ENCODE data around the gene TRIM45. TPM values are rescaled to one million over a fixed set of nuclear protein-coding genes. Genes with fewer than 3 reads are reported as not detected.
A peak's percentile ranks its signal among the peaks of the same experiment; 100 is the strongest.

TRIM45 gene
- total RNA-seq, 1 donor from 2014 or later, result 2.5 TPM

DNA sequence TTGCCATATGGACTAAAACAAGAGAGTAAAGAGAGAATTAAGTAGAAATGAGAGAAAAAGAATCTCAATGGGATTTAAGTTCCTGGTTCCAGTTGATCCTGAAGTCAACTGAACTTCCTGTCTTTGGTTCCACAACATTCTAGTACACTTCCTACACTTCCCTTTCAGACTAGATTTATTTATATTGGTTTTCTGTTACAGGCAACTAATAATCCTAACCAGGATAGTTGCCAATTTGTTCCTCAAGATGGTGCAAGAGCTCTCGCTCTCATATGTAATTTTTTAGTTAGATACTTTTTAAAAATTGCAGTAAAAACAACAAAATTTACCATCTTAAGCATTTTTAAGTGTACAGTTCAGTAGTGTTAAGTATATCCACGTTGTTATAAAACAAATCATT, 28.8 kb upstream of the TRIM45 start:
- Histone ChIP-seq H2AFZ (ENCODE audit: low read depth, low read length) (no peak overlapping the region), H3K36me3 (ENCODE audit: insufficient read depth, low read length) (no peaks in the 10 kb centered on the region), H3K4me1 (ENCODE audit: insufficient read depth, low read length) (peaks cover 16% of the 10 kb centered on the region), H3K27ac (ENCODE audit: low read depth, low read length) (no peak overlapping the region), H3K9ac (ENCODE audit: low read length) (no peak overlapping the region), H3K27me3 (ENCODE audit: insufficient read depth, low read length) (no peaks in the 10 kb centered on the region), H3K79me2 (ENCODE audit: insufficient read depth, low read length) (no peaks in the 10 kb centered on the region), H4K20me1 (ENCODE audit: insufficient read depth, low read length) (no peaks in the 10 kb centered on the region), H3K4me2 (ENCODE audit: low read length) (no peak overlapping the region), H3K9me3 (ENCODE audit: insufficient read depth, low read depth, low read length) (no peaks in the 10 kb centered on the region), H3K4me3 (ENCODE audit: insufficient read depth, low read depth, low read length) (no peak overlapping the region)
- H3K4me3 Mint-ChIP-seq (ENCODE audit: unreplicated experiment), result no peak overlapping the region
- TF ChIP-seq, protein P1, sequence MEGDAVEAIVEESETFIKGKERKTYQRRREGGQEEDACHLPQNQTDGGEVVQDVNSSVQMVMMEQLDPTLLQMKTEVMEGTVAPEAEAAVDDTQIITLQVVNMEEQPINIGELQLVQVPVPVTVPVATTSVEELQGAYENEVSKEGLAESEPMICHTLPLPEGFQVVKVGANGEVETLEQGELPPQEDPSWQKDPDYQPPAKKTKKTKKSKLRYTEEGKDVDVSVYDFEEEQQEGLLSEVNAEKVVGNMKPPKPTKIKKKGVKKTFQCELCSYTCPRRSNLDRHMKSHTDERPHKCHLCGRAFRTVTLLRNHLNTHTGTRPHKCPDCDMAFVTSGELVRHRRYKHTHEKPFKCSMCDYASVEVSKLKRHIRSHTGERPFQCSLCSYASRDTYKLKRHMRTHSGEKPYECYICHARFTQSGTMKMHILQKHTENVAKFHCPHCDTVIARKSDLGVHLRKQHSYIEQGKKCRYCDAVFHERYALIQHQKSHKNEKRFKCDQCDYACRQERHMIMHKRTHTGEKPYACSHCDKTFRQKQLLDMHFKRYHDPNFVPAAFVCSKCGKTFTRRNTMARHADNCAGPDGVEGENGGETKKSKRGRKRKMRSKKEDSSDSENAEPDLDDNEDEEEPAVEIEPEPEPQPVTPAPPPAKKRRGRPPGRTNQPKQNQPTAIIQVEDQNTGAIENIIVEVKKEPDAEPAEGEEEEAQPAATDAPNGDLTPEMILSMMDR (IDR thresholded peaks at IDR 0.05; ENCODE audit: insufficient read depth, low read depth, low read length), result no peak
- no peak for TF ChIP-seq EZH2 (IDR thresholded peaks at IDR 0.05; ENCODE audit: insufficient read depth, low read length)
- no peaks in the 10 kb centered on the region for H3K27me3 Mint-ChIP-seq (ENCODE audit: low read depth, unreplicated experiment)
- peaks cover 20% of the 10 kb centered on the region for H3K4me1 Mint-ChIP-seq (ENCODE audit: low read depth, unreplicated experiment)
- no peak for FAIRE-seq
- H3K36me3 Mint-ChIP-seq (ENCODE audit: low read depth, unreplicated experiment), result no peaks in the 10 kb centered on the region
- no peak overlapping the region for H3K27ac Mint-ChIP-seq (ENCODE audit: unreplicated experiment)
- H3K9me3 Mint-ChIP-seq (ENCODE audit: unreplicated experiment), result peaks cover 6% of the 10 kb centered on the region
- DNase-seq (ENCODE audit: low read depth), result no peak

GRCh38 chr1:117147856-117148588, 26.5 kb upstream of the TRIM45 start:
- H3K4me3 Mint-ChIP-seq (ENCODE audit: unreplicated experiment), result no peak overlapping the region
- FAIRE-seq, result peak; percentile 39
- H3K27ac ChIP-seq (ENCODE audit: low read depth, low read length), result peak overlapping the region; percentile 88
- no peaks in the 10 kb centered on the region for H3K36me3 Mint-ChIP-seq (ENCODE audit: low read depth, unreplicated experiment)
- H3K27ac Mint-ChIP-seq (ENCODE audit: unreplicated experiment), result peak overlapping the region; percentile 48
- H2AFZ ChIP-seq (ENCODE audit: low read depth, low read length), result no peak overlapping the region
- H3K27me3 Mint-ChIP-seq (ENCODE audit: low read depth, unreplicated experiment), result no peaks in the 10 kb centered on the region
- H3K4me1 ChIP-seq (ENCODE audit: insufficient read depth, low read length), result peaks cover 16% of the 10 kb centered on the region
- DNase-seq (ENCODE audit: low read depth), result peak; percentile 49
- peak overlapping the region; percentile 72 for H3K4me2 ChIP-seq (ENCODE audit: low read length)
- no peaks in the 10 kb centered on the region for H3K9me3 ChIP-seq (ENCODE audit: insufficient read depth, low read depth, low read length)
- TF ChIP-seq, protein P1 (IDR thresholded peaks at IDR 0.05; ENCODE audit: insufficient read depth, low read depth, low read length), result no peak
- no peak for TF ChIP-seq EZH2 (IDR thresholded peaks at IDR 0.05; ENCODE audit: insufficient read depth, low read length)
- H3K4me1 Mint-ChIP-seq (ENCODE audit: low read depth, unreplicated experiment), result peaks cover 22% of the 10 kb centered on the region
- H3K36me3 ChIP-seq (ENCODE audit: insufficient read depth, low read length), result no peaks in the 10 kb centered on the region
- no peak overlapping the region for H3K4me3 ChIP-seq (ENCODE audit: insufficient read depth, low read depth, low read length)
- H4K20me1 ChIP-seq (ENCODE audit: insufficient read depth, low read length), result no peaks in the 10 kb centered on the region
- peaks cover 6% of the 10 kb centered on the region for H3K9me3 Mint-ChIP-seq (ENCODE audit: unreplicated experiment)
- H3K79me2 ChIP-seq (ENCODE audit: insufficient read depth, low read length), result no peaks in the 10 kb centered on the region
- peak overlapping the region; percentile 67 for H3K9ac ChIP-seq (ENCODE audit: low read length)
- no peaks in the 10 kb centered on the region for H3K27me3 ChIP-seq (ENCODE audit: insufficient read depth, low read length)

DNA sequence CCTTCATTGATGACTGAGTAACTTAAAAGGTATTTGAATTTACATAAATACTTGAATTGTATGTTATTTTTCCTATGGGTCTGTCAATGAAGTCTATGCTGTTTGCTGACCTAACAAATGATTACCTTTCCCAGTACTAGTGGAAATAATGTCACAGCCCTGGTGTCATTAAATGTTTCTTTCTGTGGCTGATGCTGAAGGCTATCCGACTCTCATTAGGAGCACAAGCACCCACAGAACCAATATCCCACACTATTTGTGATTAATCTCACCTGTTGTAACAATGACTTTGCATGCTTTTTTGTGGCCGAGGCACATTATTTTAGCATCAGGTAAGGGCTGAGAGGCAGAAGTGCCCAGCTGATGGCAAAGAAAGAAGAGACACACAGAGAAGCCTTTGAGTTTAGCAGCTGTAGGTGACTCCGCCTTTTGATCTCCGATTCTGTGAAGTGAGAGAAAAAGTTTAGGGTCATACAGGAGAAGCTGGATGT, 25.8 kb upstream of the TRIM45 start:
- H3K4me3 ChIP-seq (ENCODE audit: insufficient read depth, low read depth, low read length), result peak overlapping the region; percentile 3
- no peaks in the 10 kb centered on the region for H3K27me3 ChIP-seq (ENCODE audit: insufficient read depth, low read length)
- peak; percentile 49 for FAIRE-seq
- Mint-ChIP-seq H3K27me3 (ENCODE audit: low read depth, unreplicated experiment) (no peaks in the 10 kb centered on the region), H3K9me3 (ENCODE audit: unreplicated experiment) (peaks cover 6% of the 10 kb centered on the region), H3K27ac (ENCODE audit: unreplicated experiment) (peak overlapping the region; percentile 48), H3K4me3 (ENCODE audit: unreplicated experiment) (no peak overlapping the region), H3K36me3 (ENCODE audit: low read depth, unreplicated experiment) (no peaks in the 10 kb centered on the region), H3K4me1 (ENCODE audit: low read depth, unreplicated experiment) (peaks cover 22% of the 10 kb centered on the region)
- no peaks in the 10 kb centered on the region for H3K9me3 ChIP-seq (ENCODE audit: insufficient read depth, low read depth, low read length)
- peak overlapping the region; percentile 88 for H3K27ac ChIP-seq (ENCODE audit: low read depth, low read length)
- TF ChIP-seq, protein P1 (IDR thresholded peaks at IDR 0.05; ENCODE audit: insufficient read depth, low read depth, low read length), result no peak
- no peak for TF ChIP-seq EZH2 (IDR thresholded peaks at IDR 0.05; ENCODE audit: insufficient read depth, low read length)
- H3K4me1 ChIP-seq (ENCODE audit: insufficient read depth, low read length), result peaks cover 21% of the 10 kb centered on the region
- H3K4me2 ChIP-seq (ENCODE audit: low read length), result peak overlapping the region; percentile 72
- no peaks in the 10 kb centered on the region for H3K79me2 ChIP-seq (ENCODE audit: insufficient read depth, low read length)
- no peak overlapping the region for H2AFZ ChIP-seq (ENCODE audit: low read depth, low read length)
- peak overlapping the region; percentile 67 for H3K9ac ChIP-seq (ENCODE audit: low read length)
- H3K36me3 ChIP-seq (ENCODE audit: insufficient read depth, low read length), result no peaks in the 10 kb centered on the region
- H4K20me1 ChIP-seq (ENCODE audit: insufficient read depth, low read length), result no peaks in the 10 kb centered on the region
- DNase-seq (ENCODE audit: low read depth), result no peak

All from astrocyte (in vitro differentiated cells and primary cell).